Hepatocyte (in vitro differentiated cells): Measurements from ENCODE around the gene TLL1.

ENCODE experiments used
- CTCF ChIP-seq: fragments of 200-600 bp; sonication (generic); IDR thresholded peaks from 2 replicates; pipeline ENCODE4 v1.5.1; 2016; ENCODE audit warnings: antibody characterized with exemption, mild to moderate bottlenecking; ENCODE audit not compliant: poor library complexity
- EZH2 ChIP-seq: fragments of 200-600 bp; sonication (generic); IDR thresholded peaks from 2 replicates; pipeline ENCODE4 v1.6.1; 2016; ENCODE audit warnings: antibody characterized with exemption, mild to moderate bottlenecking, borderline replicate concordance
- EZH2phosphoT487 ChIP-seq: fragments of 200-600 bp; sonication (generic); IDR thresholded peaks from one replicate; pipeline ENCODE4 v1.6.1; 2018; ENCODE audit warnings: antibody characterized with exemption, mild to moderate bottlenecking, low read depth, moderate library complexity; ENCODE audit not compliant: unreplicated experiment, severe bottlenecking

GRCh38 chr4:166065324-166065723, 192.3 kb downstream of the TLL1 start:
- no peak for TF ChIP-seq CTCF
- no peak for TF ChIP-seq EZH2
- TF ChIP-seq EZH2phosphoT487 = no peak
